ENCODE results near the gene CEP192.

CEP192 gene

GRCh38 chr18:12990123-12990475, 1.1 kb upstream of the CEP192 start (continued):
- TF ChIP-seq ZNF518A (tag by site-specific recombination; conservative IDR thresholded peaks at IDR 0.05; ENCODE audit: low read depth): no peak
- TF ChIP-seq ZNF280D (tag by site-specific recombination; IDR thresholded peaks at IDR 0.05): no peak
- no peak for TF ChIP-seq ZNF704 (tag by site-specific recombination; IDR thresholded peaks at IDR 0.05)
- TF ChIP-seq ZNF585B (tag by site-specific recombination; IDR thresholded peaks at IDR 0.05): no peak
- peak; percentile 68 for TF ChIP-seq PATZ1 (tag by site-specific recombination; IDR thresholded peaks at IDR 0.05)
- no peak for TF ChIP-seq ZIC2 (tag by site-specific recombination; IDR thresholded peaks at IDR 0.05)
- peak; percentile 78; the same call in 1 of the 2 replicates for TF ChIP-seq ZNF18 (tag by site-specific recombination; IDR thresholded peaks at IDR 0.05)
- no peak for TF ChIP-seq SP2 (tag by site-specific recombination; IDR thresholded peaks at IDR 0.05)
- TF ChIP-seq ZNF600 (tag by site-specific recombination; IDR thresholded peaks at IDR 0.05): no peak; the same call in none of the 2 replicates
- TF ChIP-seq ZNF624 (tag by site-specific recombination; IDR thresholded peaks at IDR 0.05): no peak
- peak; percentile 94 for TF ChIP-seq KLF9 (tag by site-specific recombination; IDR thresholded peaks at IDR 0.05; ENCODE audit: low read depth)
- peak; percentile 59; the same call in 1 of the 2 replicates for TF ChIP-seq ZNF639 (tag by site-specific recombination; IDR thresholded peaks at IDR 0.05)
- peak; percentile 91 for TF ChIP-seq KLF1 (tag by site-specific recombination; IDR thresholded peaks at IDR 0.05)
- TF ChIP-seq ZNF837 (tag by site-specific recombination; IDR thresholded peaks at IDR 0.05): 0 out of 2 replicates have a peak, but pooled peaks have one; percentile 69
- no peak for TF ChIP-seq ZNF76 (tag by site-specific recombination; IDR thresholded peaks at IDR 0.05; ENCODE audit: borderline replicate concordance, low read depth)
- TF ChIP-seq ZNF366 (tag by site-specific recombination; conservative IDR thresholded peaks at IDR 0.05): peak; percentile 34; the same call in 1 of the 2 replicates
- TF ChIP-seq KLF8 (tag by site-specific recombination; IDR thresholded peaks at IDR 0.05): peak; percentile 34; the same call in 1 of the 2 replicates
- no peak for TF ChIP-seq ZNF19 (tag by site-specific recombination; IDR thresholded peaks at IDR 0.05; ENCODE audit: low read depth)
- no peak for TF ChIP-seq ZNF510 (tag by site-specific recombination; IDR thresholded peaks at IDR 0.05; ENCODE audit: insufficient replicate concordance)
- TF ChIP-seq ZBTB1 (tag by site-specific recombination; IDR thresholded peaks at IDR 0.05): no peak
- TF ChIP-seq AEBP2 (tag by site-specific recombination; IDR thresholded peaks at IDR 0.05; ENCODE audit: borderline replicate concordance): no peak
- no peak for TF ChIP-seq ZNF10 (tag by site-specific recombination; IDR thresholded peaks at IDR 0.05)
- TF ChIP-seq ZBTB20 (tag by site-specific recombination; IDR thresholded peaks at IDR 0.05): peak; percentile 11; the same call in 1 of the 2 replicates
- no peak for TF ChIP-seq ZNF548 (tag by site-specific recombination; IDR thresholded peaks at IDR 0.05)
